ENCODE data around the gene MAP4K1.
"Not testable (repeated sequence)": the region's sequence is repeated elsewhere in the genome, so short reads cannot be mapped to it uniquely, and the experiment has no call there.

DNA sequence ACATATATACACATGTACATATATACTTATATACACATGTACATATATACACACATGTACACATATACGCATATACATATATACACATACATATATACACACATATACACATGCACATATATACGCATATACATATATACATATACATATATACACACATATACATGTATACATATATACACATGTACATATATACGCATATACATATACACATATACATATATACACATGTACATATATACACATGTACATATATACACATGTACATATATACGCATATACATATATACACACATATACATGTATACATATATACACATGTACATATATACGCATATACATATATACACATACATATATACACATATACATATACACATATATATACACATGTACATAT lies 14.9 kb downstream of the MAP4K1 start:
- TF ChIP-seq, protein P1, sequence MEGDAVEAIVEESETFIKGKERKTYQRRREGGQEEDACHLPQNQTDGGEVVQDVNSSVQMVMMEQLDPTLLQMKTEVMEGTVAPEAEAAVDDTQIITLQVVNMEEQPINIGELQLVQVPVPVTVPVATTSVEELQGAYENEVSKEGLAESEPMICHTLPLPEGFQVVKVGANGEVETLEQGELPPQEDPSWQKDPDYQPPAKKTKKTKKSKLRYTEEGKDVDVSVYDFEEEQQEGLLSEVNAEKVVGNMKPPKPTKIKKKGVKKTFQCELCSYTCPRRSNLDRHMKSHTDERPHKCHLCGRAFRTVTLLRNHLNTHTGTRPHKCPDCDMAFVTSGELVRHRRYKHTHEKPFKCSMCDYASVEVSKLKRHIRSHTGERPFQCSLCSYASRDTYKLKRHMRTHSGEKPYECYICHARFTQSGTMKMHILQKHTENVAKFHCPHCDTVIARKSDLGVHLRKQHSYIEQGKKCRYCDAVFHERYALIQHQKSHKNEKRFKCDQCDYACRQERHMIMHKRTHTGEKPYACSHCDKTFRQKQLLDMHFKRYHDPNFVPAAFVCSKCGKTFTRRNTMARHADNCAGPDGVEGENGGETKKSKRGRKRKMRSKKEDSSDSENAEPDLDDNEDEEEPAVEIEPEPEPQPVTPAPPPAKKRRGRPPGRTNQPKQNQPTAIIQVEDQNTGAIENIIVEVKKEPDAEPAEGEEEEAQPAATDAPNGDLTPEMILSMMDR (conservative IDR thresholded peaks at IDR 0.05; ENCODE audit: low read depth, low read length): not testable (repeated sequence)
- TF ChIP-seq EZH2 (IDR thresholded peaks at IDR 0.05; ENCODE audit: borderline replicate concordance, low read depth, low read length, poor library complexity, severe bottlenecking): not testable (repeated sequence)

All from A673 (cell line).